Left lobe of liver (tissue), 2 donors: ENCODE measurements around the gene SLC2A13. TPM values are rescaled to one million over a fixed set of nuclear protein-coding genes. Genes with fewer than 3 reads are reported as not detected.

ENCODE experiments used
- ATAC-seq: fragments of 200-7000 bp; cut with Tn5 transposase; one replicate; pipeline ENCODE4 v1.9.1; 2020; ENCODE audit warnings: mild to moderate bottlenecking, moderate library complexity
- DNase-seq: peaks from one replicate; pipeline ENCODE4 v3.0.0-alpha.2; 2020; ENCODE audit warnings: low spot score
- total RNA-seq: library from RNA; stranded (reverse); gene quantifications from one replicate; pipeline ENCODE4 v1.2.1, GENCODE V29; 2021
- donor health status: DM: no; HTN: no; CAD: no; lungs with moderate emphysema.
- donor health status: DM: no; HTN: yes; CAD: no.

SLC2A13 gene
- 5.7 TPM for total RNA-seq

- ATAC-seq (peak; percentile 95), DNase-seq (peak; percentile 88)
These were observed at the start of gene SLC2A13 for GRCh38 chr12:40105515-40106201. SLC2A13 (minus strand) TSS chr12:40106081; CDS start chr12:40105808, 273 bp downstream.

GRCh38 chr12:40154381-40154780 is 48.5 kb upstream of the SLC2A13 start:
- no peak for ATAC-seq
- DNase-seq: no peak

GRCh38 chr12:40153432-40153831 is 47.6 kb upstream of the SLC2A13 start:
- DNase-seq (no peak), ATAC-seq (no peak)

GRCh38 chr12:40152783-40153383 is 47.0 kb upstream of the SLC2A13 start:
- ATAC-seq (peak; percentile 95), DNase-seq (no peak)

- no peak for ATAC-seq
- DNase-seq: no peak
These were observed 43.9 kb upstream of the SLC2A13 start for GRCh38 chr12:40149673-40150260.

- peak; percentile 18 for ATAC-seq
- DNase-seq: no peak
These were observed 41.2 kb upstream of the SLC2A13 start for GRCh38 chr12:40146800-40147797.

GRCh38 chr12:40145896-40146295 is 40.0 kb upstream of the SLC2A13 start:
- DNase-seq (no peak), ATAC-seq (no peak)

- peak; percentile 39 for ATAC-seq
These were observed 38.1 kb upstream of the SLC2A13 start for GRCh38 chr12:40144023-40144422.

GRCh38 chr12:40142001-40142744 is 36.3 kb upstream of the SLC2A13 start:
- ATAC-seq: no peak
- no peak for DNase-seq

More at GRCh38 chr12:40144023-40144422, 38.1 kb upstream of the SLC2A13 start:
- no peak for DNase-seq

GRCh38 chr12:40138526-40138925 is 32.6 kb upstream of the SLC2A13 start:
- ATAC-seq (no peak), DNase-seq (no peak)

- no peak for DNase-seq
- ATAC-seq: no peak
These were observed 31.4 kb upstream of the SLC2A13 start for GRCh38 chr12:40137252-40137651.

GRCh38 chr12:40127408-40127807 is 21.5 kb upstream of the SLC2A13 start:
- DNase-seq (no peak), ATAC-seq (no peak)

- no peak for DNase-seq
- ATAC-seq: no peak
These were observed 17.6 kb upstream of the SLC2A13 start for GRCh38 chr12:40123496-40123895.

GRCh38 chr12:40122842-40123241 is 17.0 kb upstream of the SLC2A13 start:
- DNase-seq: no peak
- ATAC-seq: no peak

- no peak for ATAC-seq
These were observed 11.9 kb upstream of the SLC2A13 start for GRCh38 chr12:40117818-40118217.

GRCh38 chr12:40110586-40110985 is 4.7 kb upstream of the SLC2A13 start:
- no peak for ATAC-seq
- no peak for DNase-seq

More at GRCh38 chr12:40117818-40118217, 11.9 kb upstream of the SLC2A13 start:
- no peak for DNase-seq

- DNase-seq (no peak), ATAC-seq (no peak)
These were observed 2.1 kb upstream of the SLC2A13 start for GRCh38 chr12:40107803-40108620.

- DNase-seq: peak; percentile 89
- peak; percentile 66 for ATAC-seq
These were observed 1.4 kb upstream of the SLC2A13 start for GRCh38 chr12:40107098-40107802.

- DNase-seq: no peak
- no peak for ATAC-seq
These were observed 774 bp upstream of the SLC2A13 start for GRCh38 chr12:40106655-40107054.
